H7 (cell line): ENCODE results near the gene GPATCH8. TPM values are rescaled to one million over a fixed set of nuclear protein-coding genes. Genes with fewer than 3 reads are reported as not detected.
"Not testable (repeated sequence)": the region's sequence is repeated elsewhere in the genome, so short reads cannot be mapped to it uniquely, and the experiment has no call there.

Experiments
- DNase-seq: peaks from one replicate; pipeline ENCODE4 v3.0.0; 2012
- H3K27me3 ChIP-seq: 2 replicates; pipeline ENCODE4 v1.6.0; 2011; ENCODE audit warnings: mild to moderate bottlenecking, low read length; ENCODE audit not compliant: control insufficient read depth, insufficient read depth
- H3K36me3 ChIP-seq: replicated peaks from 2 replicates; pipeline ENCODE4 v1.5.1; 2011; ENCODE audit warnings: low read length; ENCODE audit not compliant: control insufficient read depth, insufficient read depth
- H3K4me3 ChIP-seq: 2 replicates; pipeline ENCODE4 v1.5.1; 2011; ENCODE audit warnings: low read depth, mild to moderate bottlenecking, control low read depth, low read length, moderate library complexity; ENCODE audit not compliant: insufficient read depth
- total RNA-seq: library from RNA; depleted of rRNA; stranded (reverse); fragments of >200 nt; shearing (Covaris generic); gene quantifications from 2 replicates; pipeline ENCODE4 v1.2.3, GENCODE V29; 2014; rRNA removed

The GPATCH8 gene
- total RNA-seq = 16.9 and 23.2 TPM in 2 replicates

DNA sequence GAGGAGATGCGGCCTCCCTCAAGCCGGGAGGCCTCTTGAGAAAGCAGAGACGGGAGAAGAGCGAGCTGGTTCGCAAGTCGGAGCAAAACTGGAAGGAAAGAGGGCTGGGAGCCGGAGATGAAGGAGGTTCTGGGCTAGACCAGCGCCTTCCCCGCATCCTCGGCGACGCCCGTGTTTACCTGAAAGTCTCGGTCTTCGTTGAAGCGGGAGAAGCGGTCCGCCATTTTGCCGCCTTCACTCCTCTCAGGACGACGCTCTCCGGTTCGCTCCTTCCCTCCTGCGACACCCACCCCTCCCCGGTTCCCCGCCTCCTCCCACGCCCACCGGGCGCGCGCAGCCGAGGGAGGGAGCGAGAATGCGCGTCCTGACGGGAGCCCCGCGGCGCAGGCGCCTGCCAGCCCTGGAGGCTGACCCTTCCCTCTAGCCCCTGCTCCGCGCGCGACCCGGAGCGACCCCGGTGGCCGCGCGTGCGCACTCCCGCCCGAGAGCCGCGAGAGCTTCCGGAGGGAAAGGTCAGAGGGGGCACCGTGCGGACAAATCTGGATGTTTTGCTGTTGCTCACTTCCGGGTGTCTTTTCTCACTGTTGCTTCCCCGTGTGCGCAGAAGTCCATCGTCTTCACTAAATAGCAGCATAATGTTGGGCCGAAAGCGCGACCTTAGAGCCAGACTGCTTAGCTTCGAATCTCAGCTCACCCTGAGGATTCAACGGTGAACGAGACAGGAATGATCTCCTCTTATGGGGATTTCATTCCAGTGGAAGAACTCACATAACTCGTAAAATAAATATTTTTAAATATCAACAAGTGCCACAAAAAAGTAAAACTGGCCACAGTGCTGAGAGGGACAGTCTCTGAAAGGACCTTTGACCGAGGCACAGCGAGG lies at the start of gene GPATCH8:
GPATCH8 (minus strand) TSS at position 260 of the 883 bp plus-strand sequence; CDS start at position 224, 36 bp downstream.
- H3K4me3 ChIP-seq = peak within 1 kb of the TSS; percentile 70
- H3K27me3 ChIP-seq = no peaks in the 10 kb centered on the region
- peak; percentile 99 for DNase-seq
- no peaks in the 10 kb centered on the region for H3K36me3 ChIP-seq

DNA sequence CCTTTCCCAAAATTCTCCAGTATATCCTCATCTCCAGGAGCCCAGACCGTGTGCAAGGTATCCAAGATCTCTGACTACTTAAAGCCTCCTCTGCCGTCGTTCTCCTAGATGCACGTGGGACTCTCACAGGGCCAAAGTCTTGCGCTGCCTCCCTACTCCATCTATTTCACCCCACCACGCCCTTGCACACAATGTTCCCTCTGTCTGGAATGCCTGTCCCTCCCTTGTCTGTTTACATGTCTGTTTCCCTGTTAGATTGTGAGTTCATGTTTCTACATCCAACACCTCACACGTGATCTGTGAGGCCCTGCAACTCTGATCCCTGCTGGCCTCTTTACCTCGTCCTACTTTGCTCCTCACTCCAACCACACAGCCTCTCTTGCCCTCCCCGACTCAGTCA lies 49.2 kb upstream of the GPATCH8 start:
- Histone ChIP-seq H3K36me3 (no peaks in the 10 kb centered on the region), H3K4me3 (no peak overlapping the region), H3K27me3 (peaks cover 8% of the 10 kb centered on the region; the same call in 1 of the 2 replicates)
- peak; percentile 5 for DNase-seq

DNA sequence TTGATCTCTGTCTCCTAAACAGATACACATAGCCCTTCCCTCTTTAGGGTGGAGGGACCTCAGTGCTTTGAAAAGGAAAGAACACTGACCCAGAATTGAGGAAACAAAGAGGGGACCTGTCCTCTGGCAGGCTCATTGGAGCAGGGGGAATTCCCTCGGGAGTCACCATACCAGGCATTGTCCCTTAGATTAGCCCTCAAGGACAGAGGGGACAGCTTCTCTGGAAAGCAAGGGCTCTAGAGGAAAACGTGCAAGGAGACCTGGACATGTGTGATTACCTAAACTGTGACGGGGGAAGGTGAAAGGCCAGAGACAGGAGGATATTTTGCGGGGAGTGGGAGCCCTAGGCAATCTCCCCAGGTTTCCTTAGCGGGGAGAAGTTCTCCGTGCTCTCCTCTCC lies 46.5 kb upstream of the GPATCH8 start:
- DNase-seq = no peak
- Histone ChIP-seq H3K4me3 (no peak overlapping the region), H3K27me3 (peaks cover 18% of the 10 kb centered on the region; the same call in 1 of the 2 replicates), H3K36me3 (no peaks in the 10 kb centered on the region)

DNA sequence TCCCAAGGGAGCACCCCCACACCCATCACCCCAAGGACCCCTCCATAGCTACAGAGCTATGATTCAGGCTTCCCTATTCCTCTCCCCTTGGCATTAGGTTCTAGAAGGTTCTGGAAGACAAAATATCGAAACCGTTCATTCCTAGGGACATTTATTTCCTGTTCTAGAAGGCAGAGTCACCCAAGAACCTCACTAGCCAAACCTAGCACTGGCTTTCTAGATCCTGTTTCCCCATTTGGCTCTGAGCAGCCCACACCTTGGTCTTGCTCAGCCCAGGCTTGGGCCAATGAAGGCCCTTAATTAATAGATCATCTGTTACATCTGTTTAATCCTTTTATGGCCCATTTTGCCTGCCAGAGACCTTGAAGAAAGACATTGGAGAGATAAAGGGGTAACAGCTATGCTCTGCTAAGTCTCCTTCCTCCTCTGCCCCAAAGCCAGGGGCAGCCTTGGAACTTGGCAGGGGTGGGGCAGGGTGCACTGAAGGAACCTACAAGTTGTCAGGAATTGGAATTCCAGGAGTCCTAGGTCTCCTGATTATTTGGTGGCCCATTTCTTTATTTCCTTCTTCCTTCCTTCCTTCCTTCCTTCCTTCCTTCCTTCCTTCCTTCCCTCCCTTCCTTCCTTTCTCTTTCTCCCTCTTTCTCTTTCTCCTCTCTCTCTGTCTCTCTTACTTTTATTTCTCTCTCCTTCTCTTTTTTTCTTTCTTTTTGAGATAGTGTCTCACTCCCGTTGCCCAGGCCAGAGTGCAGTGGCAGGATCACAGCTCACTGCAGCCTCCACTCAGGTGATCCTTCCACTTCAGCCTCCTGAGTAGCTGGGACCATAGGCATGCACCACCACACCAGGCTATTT lies 45.4 kb upstream of the GPATCH8 start:
- Histone ChIP-seq H3K36me3 (no peaks in the 10 kb centered on the region), H3K4me3 (no peak overlapping the region), H3K27me3 (peaks cover 27% of the 10 kb centered on the region; the same call in 1 of the 2 replicates)
- no peak for DNase-seq

DNA sequence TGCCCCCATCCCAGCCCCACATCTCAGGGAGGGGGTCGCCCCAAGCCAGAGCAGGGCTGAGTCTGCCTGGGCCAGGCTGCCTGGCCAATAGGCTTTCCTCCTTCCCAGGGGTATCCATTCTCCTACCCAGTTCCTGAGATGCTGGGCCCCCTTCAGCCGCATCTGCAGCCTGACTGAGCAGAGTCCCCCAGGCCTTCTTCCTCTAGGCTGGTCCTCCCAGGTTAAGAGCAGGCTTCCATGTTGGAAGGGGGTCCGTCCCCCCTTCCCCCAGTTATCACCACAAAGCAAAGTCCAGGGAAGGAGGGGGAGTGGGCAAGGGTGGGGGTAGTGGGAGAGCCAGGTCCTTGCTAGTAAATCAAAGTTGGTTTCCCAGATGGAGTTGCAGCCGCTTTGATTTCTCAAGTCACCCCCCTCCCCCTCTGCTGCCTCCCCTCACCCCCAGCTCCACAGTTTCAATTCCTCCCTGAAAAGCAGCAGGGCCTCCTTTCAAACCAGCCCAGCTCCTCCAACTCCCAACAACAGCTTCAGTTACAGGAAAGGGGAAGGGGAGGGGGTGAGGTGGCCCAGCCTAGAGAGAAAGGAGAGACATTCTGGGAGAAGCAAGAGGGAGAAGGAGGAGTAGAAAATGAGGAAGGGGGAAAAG lies 44.5 kb upstream of the GPATCH8 start:
- peak; percentile 78 for DNase-seq
- Histone ChIP-seq H3K36me3 (no peaks in the 10 kb centered on the region), H3K27me3 (peaks cover 27% of the 10 kb centered on the region; the same call in 1 of the 2 replicates), H3K4me3 (no peak overlapping the region)

DNA sequence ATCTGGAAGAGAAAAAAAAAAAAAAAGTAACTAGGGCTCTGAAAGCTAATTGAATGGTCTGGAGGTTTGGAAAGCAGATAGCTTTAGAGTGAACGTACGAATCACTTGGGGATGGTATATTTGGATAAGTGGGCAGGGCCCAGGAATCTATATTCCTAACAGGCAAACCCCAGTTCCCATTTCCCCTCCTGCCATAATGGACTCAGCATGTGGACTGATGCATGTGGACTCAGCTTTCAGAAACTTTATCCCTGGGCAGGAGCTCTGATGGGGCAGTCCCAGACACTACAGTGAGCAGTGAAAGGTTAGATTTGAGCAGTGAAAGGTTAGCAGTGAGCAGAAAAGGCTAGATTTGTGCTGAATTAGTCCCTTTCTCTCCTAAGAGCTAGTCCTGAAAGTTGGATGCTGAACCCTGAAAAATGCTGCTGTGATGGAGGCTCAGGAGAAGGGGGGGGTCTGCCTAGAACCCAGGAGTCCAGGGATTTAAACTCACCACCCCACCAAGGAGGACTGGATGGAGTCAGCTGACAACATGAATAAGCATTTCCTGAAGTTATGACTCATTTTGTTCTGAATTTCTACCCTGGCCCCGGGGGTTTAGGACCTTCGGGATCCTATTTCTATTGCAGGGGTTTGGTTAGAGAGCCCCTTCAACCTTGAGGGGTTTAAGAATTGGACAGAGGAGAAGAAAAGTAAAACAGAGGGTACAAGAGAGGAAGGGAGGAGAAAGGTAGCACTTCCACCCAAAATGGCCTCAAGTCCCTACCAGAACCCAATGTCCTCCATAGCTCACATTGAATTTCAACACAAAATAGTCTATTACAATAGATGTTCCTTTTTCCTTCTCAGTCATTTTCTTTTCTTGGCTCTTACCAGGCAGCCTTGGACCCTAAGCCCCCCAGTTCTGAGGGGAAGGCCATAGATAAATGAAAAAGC lies 43.7 kb upstream of the GPATCH8 start:
- Histone ChIP-seq H3K36me3 (no peaks in the 10 kb centered on the region), H3K27me3 (peaks cover 31% of the 10 kb centered on the region), H3K4me3 (no peak overlapping the region)
- DNase-seq = peak; percentile 20

DNA sequence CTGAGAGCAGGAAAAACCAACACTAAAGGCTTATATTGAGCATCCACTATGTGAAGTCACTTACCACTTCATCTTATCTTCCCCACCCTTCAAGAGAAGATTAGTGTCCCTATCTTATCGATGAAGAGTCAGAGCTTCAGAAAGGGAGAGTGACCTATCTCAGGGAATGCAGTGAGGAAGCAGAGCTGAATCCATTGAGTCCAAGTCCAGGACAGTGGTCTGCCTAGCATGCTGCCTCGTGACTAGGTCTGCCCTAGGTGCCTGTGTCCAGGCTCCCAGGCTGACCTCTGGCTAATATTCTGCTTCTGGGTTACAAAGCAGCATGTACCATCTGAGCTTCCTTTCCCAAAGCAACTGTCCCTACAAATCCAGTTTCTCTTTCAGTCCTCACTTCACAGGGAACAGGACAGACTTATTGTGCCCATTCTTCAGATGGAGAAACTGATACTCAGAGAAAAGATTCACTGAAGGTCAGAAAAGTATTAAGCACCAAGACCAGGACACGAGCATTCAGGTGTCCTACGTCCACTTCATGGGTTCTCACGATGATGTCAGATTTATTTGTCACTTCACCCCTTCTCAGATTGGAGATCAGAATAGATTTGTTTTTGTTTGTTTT lies 40.8 kb upstream of the GPATCH8 start:
- H3K4me3 ChIP-seq = no peak overlapping the region
- peak; percentile 14 for DNase-seq
- H3K36me3 ChIP-seq = no peaks in the 10 kb centered on the region
- H3K27me3 ChIP-seq = peaks cover 42% of the 10 kb centered on the region

DNA sequence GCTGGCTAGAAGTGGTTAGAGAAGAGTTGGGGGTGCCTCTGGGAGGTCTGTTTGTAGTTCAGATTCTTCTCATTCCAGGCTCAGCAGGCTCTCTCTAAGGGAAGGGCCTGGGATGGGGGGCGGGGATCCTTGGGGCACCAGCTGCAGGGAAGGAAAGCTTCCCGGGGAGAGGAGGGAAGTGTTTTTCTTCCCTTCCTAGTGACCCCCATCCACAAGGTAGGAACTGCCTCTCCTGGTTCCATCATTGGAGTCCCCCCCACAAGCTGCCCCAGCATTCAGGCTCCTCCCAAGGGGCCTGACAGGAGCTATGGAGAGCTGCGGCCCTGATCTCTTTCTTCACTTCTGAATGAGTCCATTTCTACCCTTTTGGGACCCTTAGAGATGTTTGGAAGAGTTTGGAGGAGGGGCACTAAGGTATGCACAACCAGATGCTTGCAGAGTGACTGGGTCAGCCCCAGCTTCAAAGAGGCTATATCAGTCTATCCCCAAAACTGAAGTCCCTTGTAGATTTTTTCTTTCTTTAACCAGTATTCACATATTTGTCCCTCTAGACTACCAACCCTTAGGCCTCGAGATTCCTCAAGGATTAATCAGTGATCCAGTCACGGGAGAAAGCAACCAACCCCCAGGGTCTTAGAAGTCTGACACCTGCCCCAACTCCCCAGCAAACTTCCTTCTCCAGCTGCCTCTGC lies 40.2 kb upstream of the GPATCH8 start:
- Histone ChIP-seq H3K36me3 (no peaks in the 10 kb centered on the region), H3K4me3 (no peak overlapping the region), H3K27me3 (peaks cover 49% of the 10 kb centered on the region)
- DNase-seq = peak; percentile 88

DNA sequence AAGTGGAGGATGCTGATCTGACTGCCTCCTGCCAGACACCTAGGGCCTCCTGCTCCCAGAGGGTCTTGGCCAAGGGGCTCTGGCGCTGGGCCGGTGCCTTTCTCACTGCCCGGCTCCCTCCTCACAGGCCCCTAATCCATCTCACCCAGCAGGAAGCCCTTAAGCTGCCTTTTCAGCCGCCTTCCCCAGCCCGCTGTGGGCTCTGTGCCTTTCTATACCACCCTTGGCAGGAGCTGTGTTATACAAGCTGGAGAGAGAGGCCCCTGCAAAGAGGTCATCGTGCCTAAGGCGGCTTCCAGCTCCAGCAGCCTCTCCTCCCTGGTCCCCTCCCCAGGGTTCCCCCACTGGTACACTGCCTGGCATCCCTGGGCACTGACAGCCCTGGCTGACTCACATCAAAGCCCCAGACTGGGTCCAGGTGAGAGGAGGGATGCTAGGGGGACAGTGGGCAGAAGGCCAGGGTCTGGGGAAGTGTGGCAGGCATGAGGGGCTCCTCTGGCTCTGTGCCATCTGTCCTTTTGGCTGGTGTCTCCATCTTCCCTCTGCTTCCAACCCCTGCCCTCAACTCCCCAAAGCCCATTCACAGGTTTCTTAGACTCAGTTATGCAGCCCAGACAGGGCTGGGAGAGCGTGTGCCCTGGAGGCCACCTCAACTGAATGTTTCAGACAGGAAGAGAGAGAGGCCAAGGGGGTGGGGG lies 38.8 kb upstream of the GPATCH8 start:
- peak; percentile 82 for DNase-seq
- no peak overlapping the region for H3K4me3 ChIP-seq
- H3K36me3 ChIP-seq = no peaks in the 10 kb centered on the region
- peaks cover 59% of the 10 kb centered on the region for H3K27me3 ChIP-seq

DNA sequence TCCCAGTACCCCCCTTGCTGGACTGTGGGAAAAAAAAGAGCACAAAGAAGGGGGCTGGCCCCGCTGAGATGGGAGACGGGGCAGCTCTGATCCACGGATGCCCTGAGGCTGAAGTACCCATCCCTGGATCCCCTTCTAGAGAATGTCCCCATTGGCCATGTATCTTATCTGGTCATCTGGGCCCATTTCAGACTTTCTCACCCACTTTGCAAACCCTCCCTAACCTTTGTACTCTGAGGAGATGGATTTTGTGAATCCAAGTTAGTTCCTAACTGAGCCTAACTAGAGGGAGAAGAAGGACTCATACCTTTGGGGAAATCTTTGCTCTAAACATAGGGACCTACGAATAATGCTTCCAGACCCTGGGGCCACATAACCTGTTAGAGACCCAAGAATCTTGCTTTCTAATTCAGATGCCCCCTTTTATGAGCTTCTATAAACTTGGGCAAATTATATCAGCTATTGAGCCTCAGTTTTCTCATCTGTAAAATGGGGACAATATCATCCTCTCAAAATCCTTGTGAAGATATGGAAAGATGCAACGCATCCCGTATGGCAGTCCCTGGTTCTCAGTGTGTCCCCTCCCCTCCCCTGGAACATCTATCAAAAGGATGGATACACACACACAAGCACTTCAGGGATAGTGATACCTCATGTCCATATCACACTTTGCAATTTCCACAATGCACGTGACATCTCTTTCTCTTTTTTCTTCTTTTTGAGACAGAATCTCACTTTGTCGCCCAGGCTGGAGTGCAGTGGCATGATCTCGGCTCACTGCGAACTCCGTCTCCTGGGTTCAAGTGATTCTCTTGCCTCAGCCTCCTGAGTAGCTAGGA lies 37.3 kb upstream of the GPATCH8 start:
- Histone ChIP-seq H3K27me3 (peaks cover 56% of the 10 kb centered on the region), H3K36me3 (no peaks in the 10 kb centered on the region), H3K4me3 (no peak overlapping the region)
- DNase-seq = peak; percentile 55

DNA sequence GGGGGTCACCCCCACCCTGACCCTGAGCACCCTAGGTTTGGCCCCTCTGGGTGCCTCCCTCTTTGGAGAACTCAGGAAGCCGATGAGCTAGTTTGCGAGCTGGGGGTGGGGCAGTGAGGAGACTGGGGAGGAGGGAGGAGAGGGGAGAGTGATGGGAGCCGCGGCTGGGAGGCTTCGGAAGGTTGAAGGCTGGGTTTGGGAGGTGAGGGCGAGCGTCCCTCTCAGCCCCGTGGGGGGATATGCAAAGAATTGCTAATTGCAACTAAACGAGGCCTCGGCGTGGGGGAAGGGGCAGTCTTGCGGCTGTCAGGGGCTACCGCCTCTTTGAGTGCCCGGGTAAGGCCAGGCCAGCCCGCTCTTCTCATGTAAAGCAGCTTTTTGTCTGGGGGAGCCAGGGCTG lies 36.5 kb upstream of the GPATCH8 start:
- peaks cover 52% of the 10 kb centered on the region for H3K27me3 ChIP-seq
- DNase-seq = peak; percentile 93
- H3K4me3 ChIP-seq = no peak overlapping the region

DNA sequence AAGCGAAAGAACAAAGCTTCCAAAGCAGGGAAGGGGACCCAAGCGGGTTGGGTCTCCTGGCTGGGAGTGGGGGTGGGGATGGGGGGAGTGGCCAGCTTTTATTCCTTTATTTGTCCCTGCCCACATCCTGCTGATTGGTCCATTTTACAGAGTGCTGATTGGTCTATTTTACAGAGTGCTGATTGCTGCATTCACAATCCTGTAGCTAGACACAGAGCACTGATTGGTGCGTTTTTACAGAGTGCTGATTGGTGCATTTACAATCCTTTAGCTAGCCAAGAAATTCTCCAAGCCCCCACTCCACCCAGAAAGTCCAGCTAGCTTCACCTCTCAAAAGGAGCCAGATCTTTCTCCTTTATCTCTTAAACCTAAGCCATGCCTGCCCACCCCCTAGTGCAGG lies 34.7 kb upstream of the GPATCH8 start:
- not testable (repeated sequence) for H3K4me3 ChIP-seq, DNase-seq, H3K36me3 ChIP-seq
- peaks cover 43% of the 10 kb centered on the region for H3K27me3 ChIP-seq

More for the DNA sequence above, 36.5 kb upstream of the GPATCH8 start:
- H3K36me3 ChIP-seq = no peaks in the 10 kb centered on the region
